ENCODE results near the gene AMIGO3. TPM values are rescaled to one million over a fixed set of nuclear protein-coding genes. Genes with fewer than 3 reads are reported as not detected.

Gene AMIGO3
- total and polyA plus RNA-seq, 4 donors: 0.11 to 1.1 TPM; not detected in 2

- H3K4me3 ChIP-seq (ENCODE audit: low read depth in 1 of 3, low read length in 3 of 3): peak overlapping the region; percentile 91 to 94 (median 93)
- H3K9me3 ChIP-seq (ENCODE audit: control insufficient read depth in 4 of 4, low read length in 3 of 4): no peaks in the 10 kb centered on the region
- under 1% methylated on average over 20 of the region's 20 CpGs for WGBS
- DNase-seq (ENCODE audit: low spot score): peak; percentile 59
- H3K27ac ChIP-seq (ENCODE audit: low read depth in 1 of 2, low read length in 2 of 2): peak overlapping the region; percentile 88 to 92
- TF ChIP-seq, protein P1, sequence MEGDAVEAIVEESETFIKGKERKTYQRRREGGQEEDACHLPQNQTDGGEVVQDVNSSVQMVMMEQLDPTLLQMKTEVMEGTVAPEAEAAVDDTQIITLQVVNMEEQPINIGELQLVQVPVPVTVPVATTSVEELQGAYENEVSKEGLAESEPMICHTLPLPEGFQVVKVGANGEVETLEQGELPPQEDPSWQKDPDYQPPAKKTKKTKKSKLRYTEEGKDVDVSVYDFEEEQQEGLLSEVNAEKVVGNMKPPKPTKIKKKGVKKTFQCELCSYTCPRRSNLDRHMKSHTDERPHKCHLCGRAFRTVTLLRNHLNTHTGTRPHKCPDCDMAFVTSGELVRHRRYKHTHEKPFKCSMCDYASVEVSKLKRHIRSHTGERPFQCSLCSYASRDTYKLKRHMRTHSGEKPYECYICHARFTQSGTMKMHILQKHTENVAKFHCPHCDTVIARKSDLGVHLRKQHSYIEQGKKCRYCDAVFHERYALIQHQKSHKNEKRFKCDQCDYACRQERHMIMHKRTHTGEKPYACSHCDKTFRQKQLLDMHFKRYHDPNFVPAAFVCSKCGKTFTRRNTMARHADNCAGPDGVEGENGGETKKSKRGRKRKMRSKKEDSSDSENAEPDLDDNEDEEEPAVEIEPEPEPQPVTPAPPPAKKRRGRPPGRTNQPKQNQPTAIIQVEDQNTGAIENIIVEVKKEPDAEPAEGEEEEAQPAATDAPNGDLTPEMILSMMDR (IDR thresholded peaks at IDR 0.05; ENCODE audit: low read depth, low read length, missing input control): no peak
- TF ChIP-seq FOXA2 (IDR thresholded peaks at IDR 0.05) (no peak), REST (IDR thresholded peaks at IDR 0.05) (no peak), RAD21 (IDR thresholded peaks at IDR 0.05) (no peak), JUND (IDR thresholded peaks at IDR 0.05) (no peak), RXRA (IDR thresholded peaks at IDR 0.05) (no peak), TAF1 (conservative IDR thresholded peaks at IDR 0.05) (no peak), EGR1 (IDR thresholded peaks at IDR 0.05; ENCODE audit: low read depth in 2 of 2) (no peak), YY1 (IDR thresholded peaks at IDR 0.05) (no peak), HNF4A (conservative IDR thresholded peaks at IDR 0.05) (no peak), HNF4G (IDR thresholded peaks at IDR 0.05) (no peak)
- H3K27me3 ChIP-seq (ENCODE audit: control insufficient read depth in 4 of 4, insufficient read depth in 4 of 4, low read length in 3 of 4): no peaks in the 10 kb centered on the region
- H3K9ac ChIP-seq (ENCODE audit: low read depth in 1 of 2, low read length in 2 of 2): peak overlapping the region; percentile 73 to 75
- peaks cover 8 to 53% (median 38%) of the 10 kb centered on the region in 4 donors for H3K4me1 ChIP-seq (ENCODE audit: control insufficient read depth in 4 of 4, insufficient read depth in 4 of 4, low read length in 3 of 4)
- H3K36me3 ChIP-seq (ENCODE audit: control insufficient read depth in 4 of 4, insufficient read depth in 3 of 4, low read depth in 1 of 4, low read length in 3 of 4): peaks cover 5 to 29% (median 11%) of the 10 kb centered on the region in 4 donors
Observed at GRCh38 chr3:49723296-49723627, 3.8 kb upstream of the AMIGO3 start.

- Histone ChIP-seq H3K36me3 (ENCODE audit: control insufficient read depth in 4 of 4, insufficient read depth in 3 of 4, low read depth in 1 of 4, low read length in 3 of 4) (peaks cover 5 to 30% (median 11%) of the 10 kb centered on the region in 4 donors), H3K9me3 (ENCODE audit: control insufficient read depth in 4 of 4, low read length in 3 of 4) (no peaks in the 10 kb centered on the region), H3K9ac (ENCODE audit: low read depth in 1 of 2, low read length in 2 of 2) (peak overlapping the region; percentile 73 to 75), H3K27me3 (ENCODE audit: control insufficient read depth in 4 of 4, insufficient read depth in 4 of 4, low read length in 3 of 4) (no peaks in the 10 kb centered on the region), H3K4me3 (ENCODE audit: low read depth in 1 of 3, low read length in 3 of 3) (peak overlapping the region; percentile 91 to 94 (median 93)), H3K27ac (ENCODE audit: low read depth in 1 of 2, low read length in 2 of 2) (peak overlapping the region; percentile 88 to 92), H3K4me1 (ENCODE audit: control insufficient read depth in 4 of 4, insufficient read depth in 4 of 4, low read length in 3 of 4) (peaks cover 6 to 49% (median 34%) of the 10 kb centered on the region in 4 donors)
- TF ChIP-seq ATF3 (IDR thresholded peaks at IDR 0.05) (no peak), FOXA2 (IDR thresholded peaks at IDR 0.05) (no peak), NR2F2 (IDR thresholded peaks at IDR 0.05) (no peak), GABPA (IDR thresholded peaks at IDR 0.05 in 1 of 2, conservative IDR thresholded peaks at IDR 0.05 in 1 of 2) (no peak), RXRA (IDR thresholded peaks at IDR 0.05) (no peak), FOXA1 (IDR thresholded peaks at IDR 0.05) (no peak), REST (IDR thresholded peaks at IDR 0.05) (no peak), MAX (IDR thresholded peaks at IDR 0.05) (no peak), JUND (IDR thresholded peaks at IDR 0.05) (no peak), SP1 (IDR thresholded peaks at IDR 0.05) (no peak), EGR1 (IDR thresholded peaks at IDR 0.05; ENCODE audit: low read depth in 2 of 2) (no peak)
- no peak for DNase-seq (ENCODE audit: low spot score)
- WGBS: 56% methylated on average over 8 of the region's 8 CpGs
Observed at GRCh38 chr3:49722896-49723295, 3.4 kb upstream of the AMIGO3 start.
